Measurements from ENCODE around the gene TBXA2R.
"Not testable (repeated sequence)": the region's sequence is repeated elsewhere in the genome, so short reads cannot be mapped to it uniquely, and the experiment has no call there.

The TBXA2R gene

DNA sequence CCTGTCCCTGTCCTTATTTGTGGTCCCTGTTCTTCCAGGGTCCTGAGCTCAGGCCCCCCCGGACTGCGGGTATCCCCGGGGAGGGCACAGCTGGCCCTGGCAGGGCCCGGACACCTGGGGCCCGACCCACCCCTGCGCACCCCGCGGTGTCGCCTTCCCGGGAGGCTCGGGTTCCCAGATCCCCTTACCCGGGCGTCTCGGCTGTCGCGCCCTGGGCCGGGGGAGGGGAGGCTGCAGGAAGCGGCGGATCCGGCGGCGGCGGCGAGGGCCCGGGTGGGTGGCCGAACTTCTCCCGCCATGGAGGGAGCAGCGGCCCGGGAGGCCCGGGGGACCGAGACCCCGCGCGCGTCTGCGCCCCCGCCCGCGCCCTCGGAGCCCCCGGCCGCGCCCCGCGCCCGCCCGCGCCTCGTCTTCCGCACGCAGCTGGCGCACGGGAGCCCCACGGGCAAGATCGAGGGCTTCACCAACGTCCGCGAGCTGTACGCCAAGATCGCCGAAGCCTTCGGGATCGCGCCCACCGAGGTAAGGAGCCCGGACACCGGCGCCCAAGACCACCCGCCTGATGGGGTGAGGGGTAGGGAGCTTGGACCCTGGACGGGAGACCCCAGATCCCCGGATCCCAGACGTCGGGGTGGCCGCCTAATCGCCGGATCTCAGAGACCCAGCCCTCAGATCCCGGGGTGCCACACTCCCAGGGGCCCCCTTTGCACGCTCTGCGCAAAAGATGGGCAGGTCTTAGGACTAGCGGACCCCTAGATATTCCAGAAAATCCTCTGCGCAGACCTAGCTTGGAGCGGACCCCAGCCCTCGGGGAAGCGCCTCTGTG is 21.2 kb downstream of the TBXA2R start, which contains the start of gene GIPC3:
Gene GIPC3, plus strand, starts transcription at position 178 of the 826 bp plus-strand sequence. Its CDS starts 120 bp downstream, at position 298.
- H3K4me3 ChIP-seq (ENCODE audit: low read length), result no peak within 1 kb of the TSS

DNA sequence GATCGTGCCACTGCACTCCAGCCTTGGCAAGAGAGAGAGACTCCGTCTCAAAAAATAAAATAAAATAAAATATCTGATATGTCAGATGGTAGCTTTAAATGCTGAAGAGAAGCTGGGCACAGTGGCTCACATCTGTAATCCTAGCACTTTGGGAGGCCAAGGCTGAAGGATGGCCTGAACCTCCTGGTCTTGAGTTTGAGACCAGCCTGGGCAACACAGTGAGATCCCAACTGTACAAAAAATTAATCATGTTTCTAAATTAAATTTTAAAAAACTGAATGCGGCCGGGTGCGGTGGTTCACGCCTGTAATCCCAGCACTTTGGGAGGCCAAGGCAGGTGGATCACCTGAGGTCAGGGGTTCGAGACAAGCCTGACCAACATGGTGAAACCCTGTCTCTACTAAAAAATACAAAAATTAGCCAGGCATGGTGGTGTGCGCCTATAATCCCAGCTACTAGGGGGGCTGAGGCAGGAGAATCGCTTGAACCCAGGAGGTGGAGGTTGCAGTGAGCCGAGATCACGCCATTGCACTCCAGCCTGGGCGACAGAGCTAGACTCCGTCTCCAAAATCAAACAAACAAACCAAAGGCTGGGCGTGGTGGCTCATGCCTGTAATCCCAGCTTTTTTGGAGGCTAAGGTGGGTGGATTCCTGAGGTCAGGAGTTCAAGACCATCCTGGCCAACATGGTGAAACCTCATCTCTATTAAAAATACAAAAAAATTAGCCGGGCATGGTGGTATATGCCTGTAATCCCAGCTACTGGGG is 22.5 kb downstream of the TBXA2R start:
- DNase-seq (ENCODE audit: low read depth); H3K4me3 ChIP-seq (ENCODE audit: low read length): not testable (repeated sequence)

More for the DNA sequence above, 21.2 kb downstream of the TBXA2R start, which contains the start of gene GIPC3:
- TF ChIP-seq, protein P1, sequence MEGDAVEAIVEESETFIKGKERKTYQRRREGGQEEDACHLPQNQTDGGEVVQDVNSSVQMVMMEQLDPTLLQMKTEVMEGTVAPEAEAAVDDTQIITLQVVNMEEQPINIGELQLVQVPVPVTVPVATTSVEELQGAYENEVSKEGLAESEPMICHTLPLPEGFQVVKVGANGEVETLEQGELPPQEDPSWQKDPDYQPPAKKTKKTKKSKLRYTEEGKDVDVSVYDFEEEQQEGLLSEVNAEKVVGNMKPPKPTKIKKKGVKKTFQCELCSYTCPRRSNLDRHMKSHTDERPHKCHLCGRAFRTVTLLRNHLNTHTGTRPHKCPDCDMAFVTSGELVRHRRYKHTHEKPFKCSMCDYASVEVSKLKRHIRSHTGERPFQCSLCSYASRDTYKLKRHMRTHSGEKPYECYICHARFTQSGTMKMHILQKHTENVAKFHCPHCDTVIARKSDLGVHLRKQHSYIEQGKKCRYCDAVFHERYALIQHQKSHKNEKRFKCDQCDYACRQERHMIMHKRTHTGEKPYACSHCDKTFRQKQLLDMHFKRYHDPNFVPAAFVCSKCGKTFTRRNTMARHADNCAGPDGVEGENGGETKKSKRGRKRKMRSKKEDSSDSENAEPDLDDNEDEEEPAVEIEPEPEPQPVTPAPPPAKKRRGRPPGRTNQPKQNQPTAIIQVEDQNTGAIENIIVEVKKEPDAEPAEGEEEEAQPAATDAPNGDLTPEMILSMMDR (conservative IDR thresholded peaks at IDR 0.05; ENCODE audit: low read depth, low read length), result no peak
- DNase-seq (ENCODE audit: low read depth), result no peak

GRCh38 chr19:3581792-3582191 is 24.9 kb downstream of the TBXA2R start:
- not testable (repeated sequence) for DNase-seq (ENCODE audit: low read depth)

GRCh38 chr19:3580156-3580934 is 26.3 kb downstream of the TBXA2R start:
- peak; percentile 19 for DNase-seq (ENCODE audit: low read depth)
- TF ChIP-seq, protein P1 (conservative IDR thresholded peaks at IDR 0.05; ENCODE audit: low read depth, low read length), result no peak
- H3K4me3 ChIP-seq (ENCODE audit: low read length), result no peak overlapping the region

More at GRCh38 chr19:3581792-3582191, 24.9 kb downstream of the TBXA2R start:
- H3K4me3 ChIP-seq (ENCODE audit: low read length), result not testable (repeated sequence)

GRCh38 chr19:3578390-3578789 is 28.3 kb downstream of the TBXA2R start:
- TF ChIP-seq, protein P1 (conservative IDR thresholded peaks at IDR 0.05; ENCODE audit: low read depth, low read length), result no peak
- H3K4me3 ChIP-seq (ENCODE audit: low read length), result no peak overlapping the region
- DNase-seq (ENCODE audit: low read depth), result no peak

- TF ChIP-seq, protein P1 (conservative IDR thresholded peaks at IDR 0.05; ENCODE audit: low read depth, low read length), result no peak
- no peak for DNase-seq (ENCODE audit: low read depth)
- no peak overlapping the region for H3K4me3 ChIP-seq (ENCODE audit: low read length)
These were observed 28.8 kb downstream of the TBXA2R start for GRCh38 chr19:3577723-3578344.

DNA sequence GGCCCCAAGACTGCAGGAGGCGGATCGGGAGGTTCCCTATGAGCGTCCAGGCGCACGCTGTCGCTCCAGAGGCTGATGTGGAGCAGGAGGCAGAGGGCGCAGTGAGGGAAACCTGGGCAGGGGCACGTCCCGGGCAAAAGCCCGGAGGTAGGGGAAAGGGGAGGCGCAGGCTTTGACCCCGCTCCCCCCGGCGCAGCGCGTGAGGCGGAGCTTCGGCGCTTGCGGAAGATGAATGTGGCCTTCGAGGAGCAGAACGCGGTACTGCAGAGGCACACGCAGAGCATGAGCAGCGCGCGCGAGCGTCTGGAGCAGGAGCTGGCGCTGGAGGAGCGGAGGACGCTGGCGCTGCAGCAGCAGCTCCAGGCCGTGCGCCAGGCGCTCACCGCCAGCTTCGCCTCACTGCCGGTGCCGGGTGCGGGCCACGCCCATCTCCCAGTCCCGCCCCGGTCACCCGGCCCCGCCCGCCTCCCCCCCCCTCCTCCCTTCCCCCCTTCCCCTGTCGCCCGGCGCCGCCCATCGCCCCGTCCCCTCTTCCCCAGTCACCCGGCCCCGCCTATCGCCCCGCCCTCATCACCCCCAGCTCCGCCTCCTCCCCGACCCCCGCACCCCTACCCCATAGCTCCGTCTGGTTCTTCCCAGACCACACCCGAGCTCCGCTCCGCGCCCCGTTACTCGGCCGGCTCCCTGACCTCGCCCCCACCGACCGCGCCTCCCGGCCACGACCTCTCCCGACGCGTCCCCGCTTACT is 29.8 kb downstream of the TBXA2R start:
- H3K4me3 ChIP-seq (ENCODE audit: low read length), result peak overlapping the region; percentile 22
- TF ChIP-seq, protein P1 (conservative IDR thresholded peaks at IDR 0.05; ENCODE audit: low read depth, low read length), result no peak
- peak; percentile 32 for DNase-seq (ENCODE audit: low read depth)
